Glutamatergic neuron (in vitro differentiated cells): ENCODE results near the gene CACNA1E. TPM values are rescaled to one million over a fixed set of nuclear protein-coding genes. Genes with fewer than 3 reads are reported as not detected.

ENCODE experiments used
- DNase-seq: peaks from one replicate; pipeline ENCODE4 v3.0.0; 2022
- H3K27ac Mint-ChIP-seq: one replicate; pipeline ENCODE4 v1.8.0; 2020; ENCODE audit warnings: mild to moderate bottlenecking, mixed read lengths, inconsistent platforms; ENCODE audit not compliant: unreplicated experiment
- H3K27me3 Mint-ChIP-seq: one replicate; pipeline ENCODE4 v1.8.0; 2020; ENCODE audit warnings: mild to moderate bottlenecking, moderate library complexity, mixed read lengths, inconsistent platforms; ENCODE audit not compliant: unreplicated experiment
- H3K36me3 Mint-ChIP-seq: one replicate; pipeline ENCODE4 v1.8.0; 2020; ENCODE audit warnings: mild to moderate bottlenecking, mixed read lengths, inconsistent platforms; ENCODE audit not compliant: unreplicated experiment
- H3K4me1 Mint-ChIP-seq: one replicate; pipeline ENCODE4 v1.8.0; 2020; ENCODE audit warnings: mild to moderate bottlenecking, low read depth, mixed read lengths, inconsistent platforms; ENCODE audit not compliant: unreplicated experiment
- H3K4me3 Mint-ChIP-seq: one replicate; pipeline ENCODE4 v1.8.0; 2020; ENCODE audit warnings: mild to moderate bottlenecking, mixed read lengths, inconsistent platforms; ENCODE audit not compliant: unreplicated experiment
- H3K9me3 Mint-ChIP-seq: one replicate; pipeline ENCODE4 v1.8.0; 2020; ENCODE audit warnings: mild to moderate bottlenecking, moderate library complexity, mixed read lengths, inconsistent platforms; ENCODE audit not compliant: unreplicated experiment
- CTCF ChIP-seq: fragments of 200-600 bp; sonication (generic); IDR thresholded peaks from one replicate; pipeline ENCODE4 v1.5.0; 2021; ENCODE audit not compliant: partially characterized antibody, unreplicated experiment
- total RNA-seq: library from RNA; stranded (reverse); fragmentation: NEBNext Ultra II Directional; extraction: Animal tissue kit (Norgen Biotek cat#: 25700); gene quantifications from one replicate; pipeline ENCODE4 v1.2.1, GENCODE V29; 2021; ENCODE audit not compliant: unreplicated experiment

The CACNA1E gene
- total RNA-seq, 1 donor from 2014 or later: 8.8 TPM

DNA sequence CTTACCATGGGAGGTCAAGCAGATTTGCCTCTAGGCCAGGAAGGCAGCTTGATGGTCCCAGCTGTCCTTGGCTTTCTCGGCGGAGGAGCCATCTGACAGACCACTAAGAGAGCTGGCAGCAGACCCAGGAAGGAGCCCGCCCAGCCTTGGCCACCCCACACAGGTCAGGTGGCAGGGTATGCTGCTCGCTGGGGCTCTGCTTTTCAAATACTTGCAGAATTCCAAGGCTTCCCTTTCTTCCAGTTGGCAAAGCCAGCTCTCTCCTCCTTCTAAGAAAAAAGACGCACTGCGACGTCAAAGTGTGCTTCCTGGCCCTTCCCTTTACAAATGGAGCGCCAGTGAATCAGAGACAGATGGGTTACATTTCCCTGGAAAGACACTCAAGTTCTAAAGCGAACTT, 229.4 kb downstream of the CACNA1E start:
- H3K9me3 Mint-ChIP-seq: no peaks in the 10 kb centered on the region
- H3K36me3 Mint-ChIP-seq: no peaks in the 10 kb centered on the region
- no peaks in the 10 kb centered on the region for H3K27me3 Mint-ChIP-seq
- no peak overlapping the region for H3K4me3 Mint-ChIP-seq
- H3K4me1 Mint-ChIP-seq: peaks cover 1% of the 10 kb centered on the region
- DNase-seq: no peak
- no peak for TF ChIP-seq CTCF
- H3K27ac Mint-ChIP-seq: no peak overlapping the region

DNA sequence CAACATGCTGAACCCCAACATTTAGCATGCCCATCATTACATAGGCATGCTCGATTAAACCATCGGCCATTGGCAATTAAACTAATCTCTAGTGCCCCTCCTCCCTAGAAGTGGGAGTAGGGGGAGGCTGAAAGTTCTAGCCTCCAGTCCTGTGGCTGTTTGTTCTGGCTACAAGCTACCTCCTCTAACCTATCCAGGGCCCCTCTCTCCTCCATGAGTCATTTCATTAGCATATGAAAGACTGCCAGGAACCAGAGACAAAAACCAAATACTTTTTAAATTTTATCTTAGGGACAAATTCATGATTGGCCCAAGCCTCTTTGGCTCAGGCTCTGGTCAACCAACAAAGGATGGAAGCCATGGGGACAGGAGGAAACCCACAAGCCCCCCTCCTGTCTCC, 231.1 kb downstream of the CACNA1E start:
- no peak for TF ChIP-seq CTCF
- Mint-ChIP-seq H3K4me3 (no peak overlapping the region), H3K4me1 (peaks cover 1% of the 10 kb centered on the region), H3K9me3 (peaks cover 2% of the 10 kb centered on the region), H3K27me3 (no peaks in the 10 kb centered on the region), H3K27ac (no peak overlapping the region), H3K36me3 (no peaks in the 10 kb centered on the region)
- DNase-seq: no peak

- H3K9me3 Mint-ChIP-seq: peaks cover 2% of the 10 kb centered on the region
- H3K4me3 Mint-ChIP-seq: no peak overlapping the region
- DNase-seq: no peak
- H3K4me1 Mint-ChIP-seq: peaks cover 1% of the 10 kb centered on the region
- TF ChIP-seq CTCF: no peak
- no peak overlapping the region for H3K27ac Mint-ChIP-seq
- H3K36me3 Mint-ChIP-seq: no peaks in the 10 kb centered on the region
- no peaks in the 10 kb centered on the region for H3K27me3 Mint-ChIP-seq
These were observed 234.7 kb downstream of the CACNA1E start for GRCh38 chr1:181718034-181718433.

GRCh38 chr1:181726320-181727012, 243.1 kb downstream of the CACNA1E start:
- no peak for TF ChIP-seq CTCF
- no peaks in the 10 kb centered on the region for H3K36me3 Mint-ChIP-seq
- no peaks in the 10 kb centered on the region for H3K4me1 Mint-ChIP-seq
- no peak for DNase-seq
- H3K27ac Mint-ChIP-seq: no peak overlapping the region
- H3K4me3 Mint-ChIP-seq: no peak overlapping the region
- H3K9me3 Mint-ChIP-seq: no peaks in the 10 kb centered on the region
- H3K27me3 Mint-ChIP-seq: peaks cover 2% of the 10 kb centered on the region

DNA sequence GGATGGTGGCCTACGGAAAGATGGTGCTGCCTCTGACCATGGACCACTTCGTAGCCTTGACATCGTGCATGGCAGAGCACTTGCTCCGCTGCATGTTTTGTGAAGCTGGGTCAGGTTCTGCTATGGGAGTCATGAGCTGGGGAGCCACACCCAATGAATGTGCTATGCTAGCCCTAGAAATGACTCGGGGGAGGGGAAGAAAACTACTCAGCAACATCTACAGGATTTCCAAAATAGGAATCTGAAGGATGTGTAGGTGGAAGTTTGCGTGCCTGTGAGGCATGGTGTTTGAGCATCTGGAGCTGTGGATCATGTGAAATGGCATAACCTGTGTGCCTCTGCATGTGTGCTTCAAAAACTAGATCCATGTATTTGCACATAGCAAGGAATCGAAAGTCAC, 247.3 kb downstream of the CACNA1E start:
- Mint-ChIP-seq H3K36me3 (no peaks in the 10 kb centered on the region), H3K27ac (no peak overlapping the region), H3K9me3 (peaks cover 2% of the 10 kb centered on the region), H3K4me3 (no peak overlapping the region), H3K4me1 (no peaks in the 10 kb centered on the region), H3K27me3 (peaks cover 5% of the 10 kb centered on the region)
- no peak for DNase-seq
- TF ChIP-seq CTCF: no peak
